AG04450 (cell line): Measurements from ENCODE around the gene SPATA32. TPM values are rescaled to one million over a fixed set of nuclear protein-coding genes. Genes with fewer than 3 reads are reported as not detected.

ENCODE experiments used
- CTCF ChIA-PET: fragments of 300-600, 350-600 bp; formaldehyde crosslinking; extraction: SDS; loops from one replicate; lab custom pipeline; 2022; ENCODE audit warnings: antibody characterized with exemption, inconsistent platforms; lab: Charles Lee
- POLR2A ChIA-PET: fragments of 350-600 bp; formaldehyde crosslinking; extraction: SDS; loops from one replicate; lab custom pipeline; 2021; ENCODE audit warnings: antibody characterized with exemption, inconsistent platforms; lab: Yijun Ruan, JAX
- DNase-seq: peaks from one replicate; pipeline ENCODE4 v3.0.0-alpha.2; 2011; ENCODE audit warnings: low read depth, low spot score
- H3K27ac ChIP-seq: one replicate; pipeline ENCODE4 v1.5.1; 2012; ENCODE audit warnings: low read depth, low read length, control low read depth
- H3K27me3 ChIP-seq: one replicate; pipeline ENCODE4 v1.6.0; 2012; ENCODE audit warnings: low read length; ENCODE audit not compliant: control insufficient read depth, insufficient read depth
- H3K4me3 ChIP-seq: 2 replicates; pipeline ENCODE4 v1.5.1; 2011; ENCODE audit warnings: mild to moderate bottlenecking, low read depth, low read length, control low read depth
- H3K9me3 ChIP-seq: 2 replicates; pipeline ENCODE4 v1.5.1; 2012; ENCODE audit warnings: low read length; ENCODE audit not compliant: control insufficient read depth, insufficient read depth
- CTCF ChIP-seq: IDR thresholded peaks from 2 replicates; pipeline ENCODE4 v1.5.1; 2011; ENCODE audit warnings: low read depth, low read length, control low read depth, inconsistent platforms
- polyA plus RNA-seq: library from polyadenylated mRNA; depleted of rRNA; stranded (reverse); fragments of >200 nt; gene quantifications from 2 replicates; pipeline ENCODE4 v1.2.3, GENCODE V29; 2011

The SPATA32 gene
- polyA plus RNA-seq, 1 experiment, result not detected

GRCh38 chr17:45246338-45246737 lies 15.6 kb downstream of the SPATA32 start:
- no peak for TF ChIP-seq CTCF
- CTCF ChIA-PET, result interaction anchor here (1.1 to 5.4 kb wide), 5 partner anchors 10 to 179 kb away, joined by 3 to 22 read pairs (median 4); no protein-coding TSS in a partner anchor
- DNase-seq, result no peak
- Histone ChIP-seq H3K27ac (no peak overlapping the region), H3K9me3 (peaks cover 2% of the 10 kb centered on the region; the same call in 1 of the 2 replicates), H3K27me3 (peaks cover 3% of the 10 kb centered on the region), H3K4me3 (peak overlapping the region; percentile 67)
- POLR2A ChIA-PET, result interaction anchor here (1.1 to 1.3 kb wide), 4 partner anchors 17 to 98 kb away, joined by 3 to 4 read pairs (median 3); partner anchors contain the start of genes HEXIM1 and MAP3K14

- ChIA-PET CTCF (interaction anchor here (0.6 to 5.4 kb wide), 3 partner anchors 9 to 140 kb away, joined by 3 to 22 read pairs (median 6); no protein-coding TSS in a partner anchor), POLR2A (interaction anchor here (1.3 kb wide), 1 partner anchor 72 kb away, joined by 3 read pairs; the partner anchor contains the start of gene MAP3K14)
- Histone ChIP-seq H3K9me3 (peaks cover 2% of the 10 kb centered on the region; the same call in 1 of the 2 replicates), H3K27me3 (peaks cover 14% of the 10 kb centered on the region), H3K27ac (no peak overlapping the region), H3K4me3 (no peak overlapping the region)
- no peak for DNase-seq
- no peak for TF ChIP-seq CTCF
Measured at GRCh38 chr17:45244725-45245656, 16.9 kb downstream of the SPATA32 start.

- TF ChIP-seq CTCF, result no peak
- DNase-seq, result no peak
- POLR2A ChIA-PET, result no interaction called here
- Histone ChIP-seq H3K9me3 (peaks cover 2% of the 10 kb centered on the region; the same call in 1 of the 2 replicates), H3K27ac (no peak overlapping the region), H3K4me3 (no peak overlapping the region), H3K27me3 (peaks cover 14% of the 10 kb centered on the region)
- CTCF ChIA-PET, result interaction anchor here (3.3 kb wide), 1 partner anchor 108 kb away, joined by 11 read pairs; the partner anchor contains the start of gene ACBD4
Measured at GRCh38 chr17:45243750-45244149, 18.1 kb downstream of the SPATA32 start.

GRCh38 chr17:45242029-45242414 lies 19.9 kb downstream of the SPATA32 start:
- Histone ChIP-seq H3K9me3 (no peaks in the 10 kb centered on the region; the same call in 1 of the 2 replicates), H3K4me3 (no peak overlapping the region), H3K27me3 (peaks cover 14% of the 10 kb centered on the region), H3K27ac (peak overlapping the region; percentile 21)
- DNase-seq, result no peak
- CTCF ChIA-PET, result interaction anchor here (0.5 to 3.3 kb wide), 4 partner anchors 12 to 176 kb away, joined by 3 to 11 read pairs (median 4); partner anchors contain the start of gene ACBD4
- POLR2A ChIA-PET, result no interaction called here
- no peak for TF ChIP-seq CTCF
